ENCODE results near the gene AADACL2. TPM values are rescaled to one million over a fixed set of nuclear protein-coding genes. Genes with fewer than 3 reads are reported as not detected.

The AADACL2 gene
- polyA plus RNA-seq, 3 donors, result not detected

DNA sequence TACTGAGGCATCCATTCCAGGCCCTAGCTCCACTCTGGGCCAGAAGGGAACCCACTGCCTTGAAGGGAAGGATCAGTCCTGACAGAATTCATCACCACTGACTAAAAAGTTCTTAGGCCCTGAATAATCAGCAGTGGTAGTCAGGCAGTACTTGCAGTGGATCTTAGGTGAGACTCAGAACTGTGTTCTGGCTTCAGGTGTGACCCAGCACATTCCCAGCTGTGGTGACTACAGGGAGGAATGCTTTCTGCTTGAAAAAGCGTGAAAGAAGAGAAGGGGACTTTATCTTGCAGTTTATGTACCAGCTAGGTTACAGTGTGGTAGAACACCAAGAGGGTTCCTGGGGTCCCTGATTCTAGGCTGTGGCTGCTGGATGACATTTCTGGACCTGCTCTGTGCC lies 24.9 kb upstream of the AADACL2 start:
- Histone ChIP-seq H3K9ac (ENCODE audit: insufficient read depth, low read length, poor library complexity, severe bottlenecking) (no peak overlapping the region), H3K4me3 (replicated peaks in 1 of 3; ENCODE audit: low read depth in 2 of 3, low read length in 3 of 3) (no peak overlapping the region), H2AFZ (ENCODE audit: insufficient read depth, low read depth, low read length, poor library complexity, severe bottlenecking) (no peak overlapping the region), H3K4me2 (replicated peaks; ENCODE audit: extremely low read depth, low read length, poor library complexity, severe bottlenecking) (no peak overlapping the region), H3K36me3 (replicated peaks in 1 of 2; ENCODE audit: control insufficient read depth in 1 of 2, insufficient read depth in 2 of 2, low read length in 2 of 2) (no peaks in the 10 kb centered on the region), H4K20me1 (ENCODE audit: insufficient read depth, low read length) (no peaks in the 10 kb centered on the region), H3K79me2 (ENCODE audit: insufficient read depth, low read length) (no peaks in the 10 kb centered on the region), H3K9me3 (replicated peaks in 1 of 2; ENCODE audit: control insufficient read depth in 1 of 2, insufficient read depth in 1 of 2, low read length in 2 of 2) (peaks cover 0 to 4% of the 10 kb centered on the region in 2 donors), H3K4me1 (ENCODE audit: control insufficient read depth in 1 of 2, insufficient read depth in 2 of 2, low read length in 2 of 2) (no peaks in the 10 kb centered on the region), H3K27me3 (ENCODE audit: control insufficient read depth in 2 of 2, insufficient read depth in 2 of 2, low read length in 2 of 2) (no peaks in the 10 kb centered on the region), H3K27ac (ENCODE audit: low read depth in 1 of 2, low read length in 2 of 2) (no peak overlapping the region)
- no CpG with 5 or more reads among the region's 1 CpG for WGBS (ENCODE audit: insufficient coverage)
- no peak for TF ChIP-seq CTCF (IDR thresholded peaks at IDR 0.05)
- Mint-ChIP-seq H3K4me1 (no peaks in the 10 kb centered on the region), H3K9me3 (peaks cover 1 to 24% (median 12%) of the 10 kb centered on the region in 7 donors), H3K4me3 (no peak overlapping the region), H3K27me3 (ENCODE audit: low read depth in 3 of 3) (peaks cover 0 to 2% (median 0%) of the 10 kb centered on the region in 3 donors), H3K27ac (no peak overlapping the region), H3K36me3 (no peaks in the 10 kb centered on the region)
- no peak for DNase-seq
- intact Hi-C loops (cut with micrococcal nuclease), result no loop called here

- no peak overlapping the region for H3K9ac ChIP-seq (ENCODE audit: insufficient read depth, low read length, poor library complexity, severe bottlenecking)
- peaks cover 0 to 4% of the 10 kb centered on the region in 2 donors for H3K9me3 ChIP-seq (replicated peaks in 1 of 2; ENCODE audit: control insufficient read depth in 1 of 2, insufficient read depth in 1 of 2, low read length in 2 of 2)
- intact Hi-C loops (cut with micrococcal nuclease), result no loop called here
- no peaks in the 10 kb centered on the region for H4K20me1 ChIP-seq (ENCODE audit: insufficient read depth, low read length)
- H3K9me3 Mint-ChIP-seq, result peaks cover 4 to 24% (median 12%) of the 10 kb centered on the region in 7 donors
- no peaks in the 10 kb centered on the region for H3K36me3 ChIP-seq (replicated peaks in 1 of 2; ENCODE audit: control insufficient read depth in 1 of 2, insufficient read depth in 2 of 2, low read length in 2 of 2)
- no peak overlapping the region for H3K4me2 ChIP-seq (replicated peaks; ENCODE audit: extremely low read depth, low read length, poor library complexity, severe bottlenecking)
- no peaks in the 10 kb centered on the region for H3K4me1 ChIP-seq (ENCODE audit: control insufficient read depth in 1 of 2, insufficient read depth in 2 of 2, low read length in 2 of 2)
- no peaks in the 10 kb centered on the region for H3K4me1 Mint-ChIP-seq
- H3K4me3 ChIP-seq (replicated peaks in 1 of 3; ENCODE audit: low read depth in 2 of 3, low read length in 3 of 3), result no peak overlapping the region
- H3K27ac Mint-ChIP-seq, result no peak overlapping the region
- DNase-seq, result no peak
- H2AFZ ChIP-seq (ENCODE audit: insufficient read depth, low read depth, low read length, poor library complexity, severe bottlenecking), result no peak overlapping the region
- no peak for TF ChIP-seq CTCF (IDR thresholded peaks at IDR 0.05)
- no peak overlapping the region for H3K27ac ChIP-seq (ENCODE audit: low read depth in 1 of 2, low read length in 2 of 2)
- H3K79me2 ChIP-seq (ENCODE audit: insufficient read depth, low read length), result no peaks in the 10 kb centered on the region
- H3K36me3 Mint-ChIP-seq, result no peaks in the 10 kb centered on the region
- H3K4me3 Mint-ChIP-seq, result no peak overlapping the region
- peaks cover 0 to 2% (median 0%) of the 10 kb centered on the region in 3 donors for H3K27me3 Mint-ChIP-seq (ENCODE audit: low read depth in 3 of 3)
- H3K27me3 ChIP-seq (ENCODE audit: control insufficient read depth in 2 of 2, insufficient read depth in 2 of 2, low read length in 2 of 2), result no peaks in the 10 kb centered on the region
- no CpG with 5 or more reads among the region's 1 CpG for WGBS (ENCODE audit: insufficient coverage)
These were observed 23.9 kb upstream of the AADACL2 start for GRCh38 chr3:151709847-151710246.
